Measurements from ENCODE around the gene ZNF524. TPM values are rescaled to one million over a fixed set of nuclear protein-coding genes. Genes with fewer than 3 reads are reported as not detected.

The ZNF524 gene
- total and polyA plus RNA-seq, 9 of the 15 experiments (the other 6 are each of a cell fraction or from before 2014, with no cell fraction given): 0.08 to 15.6 (median 2.9) TPM

- TF ChIP-seq PRDM10 (IDR thresholded peaks at IDR 0.05; ENCODE audit: partially characterized antibody) (no peak), FUS (optimal IDR thresholded peaks at IDR 0.05; ENCODE audit: low read depth, low read length) (no peak), CSDE1 (IDR thresholded peaks at IDR 0.05) (no peak), GATA2 (CRISPR knock-in tag; IDR thresholded peaks at IDR 0.05) (no peak), L3MBTL2 (IDR thresholded peaks at IDR 0.05) (no peak), NKRF (IDR thresholded peaks at IDR 0.05; ENCODE audit: borderline replicate concordance) (no peak), SNAPC5 (CRISPR knock-in tag; IDR thresholded peaks at IDR 0.05) (no peak), MEIS2 (IDR thresholded peaks at IDR 0.05; ENCODE audit: partially characterized antibody) (no peak), KLF13 (tag; IDR thresholded peaks at IDR 0.05; ENCODE audit: borderline replicate concordance, low read depth) (no peak), ZNF121 (CRISPR knock-in tag; conservative IDR thresholded peaks at IDR 0.05) (no peak), CHD2 (IDR thresholded peaks at IDR 0.05; ENCODE audit: low read depth, low read length) (no peak), SMAD3 (CRISPR knock-in tag; conservative IDR thresholded peaks at IDR 0.05) (no peak), PHF20 (IDR thresholded peaks at IDR 0.05; ENCODE audit: partially characterized antibody) (peak; percentile 97), SP2 (IDR thresholded peaks at IDR 0.05; ENCODE audit: extremely low read depth, low read depth, low read length, poor library complexity, severe bottlenecking) (no peak), TAF15 (IDR thresholded peaks at IDR 0.05; ENCODE audit: low read depth, low read length) (no peak), ZNF639 (CRISPR knock-in tag; conservative IDR thresholded peaks at IDR 0.05 in 1 of 2, IDR thresholded peaks at IDR 0.05 in 1 of 2) (0 out of 4 replicates have a peak, but pooled peaks of 1 of the 2 experiments have one; percentile 41), NFXL1 (CRISPR knock-in tag; IDR thresholded peaks at IDR 0.05) (no peak), NEUROD1 (IDR thresholded peaks at IDR 0.05; ENCODE audit: borderline replicate concordance, low read depth, low read length, partially characterized antibody) (no peak), ZBTB7A (IDR thresholded peaks at IDR 0.05; ENCODE audit: borderline replicate concordance, control insufficient read depth, low read depth, low read length) (peak; percentile 73), ZFPM2 (CRISPR knock-in tag; IDR thresholded peaks at IDR 0.05) (no peak), ZC3H4 (CRISPR knock-in tag; IDR thresholded peaks at IDR 0.05; ENCODE audit: borderline replicate concordance) (no peak), RBFOX2 (IDR thresholded peaks at IDR 0.05; ENCODE audit: low read depth, low read length) (peak; percentile 62)
Observed at GRCh38 chr19:55580628-55581144, 19.4 kb upstream of the ZNF524 start, which contains the start of gene ZNF579 (continued).
